ENCODE data around the gene SLC25A13. TPM values are rescaled to one million over a fixed set of nuclear protein-coding genes. Genes with fewer than 3 reads are reported as not detected.

The SLC25A13 gene
- total and polyA plus RNA-seq, 9 donors, result 11.4 to 32.6 (median 23.1) TPM

- TF ChIP-seq EP300 (IDR thresholded peaks at IDR 0.05), result no peak
- no peak for TF ChIP-seq CTCF (IDR thresholded peaks at IDR 0.05)
- no peak for TF ChIP-seq POLR2A (IDR thresholded peaks at IDR 0.05)
- H3K27me3 ChIP-seq, result no peaks in the 10 kb centered on the region
- peaks cover 7% of the 10 kb centered on the region for H3K4me1 ChIP-seq (ENCODE audit: insufficient read depth)
- no peaks in the 10 kb centered on the region for H3K9me3 ChIP-seq
- H3K4me3 ChIP-seq, result peak overlapping the region; percentile 16
- DNase-seq, result no peak
- WGBS, 3 donors, result 10 to 15% (median 14%) methylated on average over 8 of the region's 8 CpGs
- intact Hi-C loops (cut with DNase I), result no loop called here
- H3K36me3 ChIP-seq, result no peaks in the 10 kb centered on the region
- H3K27ac ChIP-seq, result peak overlapping the region in 1 of 2 donors; percentile 49
Observed at GRCh38 chr7:96188591-96188991, 133.3 kb downstream of the SLC25A13 start.

GRCh38 chr7:96188174-96188581 is 133.7 kb downstream of the SLC25A13 start:
- H3K36me3 ChIP-seq, result no peaks in the 10 kb centered on the region
- H3K9me3 ChIP-seq, result no peaks in the 10 kb centered on the region
- peak overlapping the region; percentile 16 for H3K4me3 ChIP-seq
- H3K4me1 ChIP-seq (ENCODE audit: insufficient read depth), result peaks cover 7% of the 10 kb centered on the region
- 4 to 12% (median 6%) methylated on average over 8 of the region's 8 CpGs for WGBS, 3 donors
- peak overlapping the region in 1 of 2 donors; percentile 49 for H3K27ac ChIP-seq
- intact Hi-C loops (cut with DNase I), result no loop called here
- H3K27me3 ChIP-seq, result no peaks in the 10 kb centered on the region
- TF ChIP-seq POLR2A (IDR thresholded peaks at IDR 0.05), result no peak
- no peak for TF ChIP-seq EP300 (IDR thresholded peaks at IDR 0.05)
- TF ChIP-seq CTCF (IDR thresholded peaks at IDR 0.05), result no peak
- DNase-seq, result peak in 1 of 5 donors; percentile 13

GRCh38 chr7:96187735-96188134 is 134.2 kb downstream of the SLC25A13 start:
- TF ChIP-seq EP300 (IDR thresholded peaks at IDR 0.05), result no peak
- TF ChIP-seq CTCF (IDR thresholded peaks at IDR 0.05), result no peak
- no peak for TF ChIP-seq POLR2A (IDR thresholded peaks at IDR 0.05)
- H3K27ac ChIP-seq, result no peak overlapping the region
- H3K36me3 ChIP-seq, result no peaks in the 10 kb centered on the region
- H3K4me1 ChIP-seq (ENCODE audit: insufficient read depth), result peaks cover 7% of the 10 kb centered on the region
- no peaks in the 10 kb centered on the region for H3K9me3 ChIP-seq
- intact Hi-C loops (cut with DNase I), result no loop called here
- 33 to 41% (median 39%) methylated on average over 6 of the region's 6 CpGs for WGBS, 3 donors
- no peak overlapping the region for H3K4me3 ChIP-seq
- no peaks in the 10 kb centered on the region for H3K27me3 ChIP-seq
- no peak for DNase-seq

GRCh38 chr7:96184783-96185182 is 137.1 kb downstream of the SLC25A13 start:
- Histone ChIP-seq H3K4me3 (no peak overlapping the region), H3K27ac (no peak overlapping the region), H3K9me3 (no peaks in the 10 kb centered on the region), H3K27me3 (no peaks in the 10 kb centered on the region), H3K36me3 (no peaks in the 10 kb centered on the region), H3K4me1 (ENCODE audit: insufficient read depth) (peaks cover 7% of the 10 kb centered on the region)
- intact Hi-C loops (cut with DNase I), result no loop called here
- WGBS, 3 donors, result 95 to 99% (median 99%) methylated on average over 2 of the region's 2 CpGs
- no peak for DNase-seq
- TF ChIP-seq POLR2A (IDR thresholded peaks at IDR 0.05) (no peak), CTCF (IDR thresholded peaks at IDR 0.05) (no peak), EP300 (IDR thresholded peaks at IDR 0.05) (no peak)
